NCI-H1436 (cell line): Measurements from ENCODE around the gene TM4SF5.

Experiments
- DNase-seq: peaks from one replicate; lab custom pipeline; 2025; lab: John Stamatoyannopoulos, UW

TM4SF5 gene

GRCh38 chr17:4748686-4749085 is 23.0 kb upstream of the TM4SF5 start:
- DNase-seq: no peak

DNA sequence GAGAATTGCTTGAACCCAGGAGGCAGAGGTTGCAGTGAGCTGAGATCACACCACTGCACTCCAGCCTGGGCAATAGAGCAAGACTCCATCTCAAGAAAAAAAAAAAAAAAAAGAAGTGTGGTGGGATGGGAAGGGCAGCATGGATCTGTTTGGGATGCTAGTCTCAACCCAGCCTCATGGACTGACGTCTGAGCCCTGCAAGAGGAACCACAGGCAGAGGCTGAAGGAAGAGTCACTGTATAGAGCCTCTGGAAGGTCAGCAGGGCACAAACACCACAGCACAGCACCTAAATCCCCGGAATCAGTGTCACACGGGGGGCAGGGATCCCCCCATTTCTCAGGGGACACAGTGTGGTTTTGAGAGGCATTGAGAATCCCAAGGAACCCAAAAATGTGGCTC is 21.1 kb upstream of the TM4SF5 start:
- no peak for DNase-seq

DNA sequence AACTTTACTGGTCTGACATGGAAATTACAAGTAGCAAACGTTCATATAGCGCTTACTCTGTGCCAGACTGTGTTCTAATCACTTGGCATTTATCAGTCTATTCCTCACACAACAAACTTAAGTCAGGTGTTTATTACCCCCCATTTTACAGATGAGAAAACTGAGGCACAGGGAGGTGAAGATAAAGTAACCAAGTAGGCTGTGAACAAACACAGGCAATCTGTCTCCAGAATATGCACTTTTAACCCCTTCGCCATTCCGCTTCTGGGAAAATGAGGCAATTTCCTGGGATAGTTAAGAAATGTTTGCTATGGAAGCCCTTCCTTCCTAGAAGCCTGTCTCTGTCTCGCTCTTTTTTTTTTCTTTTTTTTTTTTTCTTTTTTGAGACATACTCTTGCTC is 19.8 kb upstream of the TM4SF5 start:
- DNase-seq: no peak

DNA sequence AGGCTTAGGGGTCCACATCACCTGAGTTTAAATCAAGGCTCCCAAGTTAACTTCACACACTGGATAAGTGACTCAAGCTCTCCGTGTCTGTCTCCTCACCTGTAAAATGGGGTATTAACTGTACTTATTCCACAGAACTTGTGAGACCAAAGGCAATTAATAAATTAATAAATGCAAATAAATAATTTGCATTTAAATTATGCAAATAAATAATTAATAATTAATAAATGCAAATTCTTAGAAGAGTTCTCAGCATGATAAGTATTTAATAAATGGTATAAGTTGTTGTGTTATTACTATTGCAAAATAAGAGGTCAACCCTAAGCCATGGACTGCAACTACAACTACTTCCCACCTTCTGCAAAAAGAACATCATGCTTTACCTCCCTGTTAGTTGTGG is 18.3 kb upstream of the TM4SF5 start:
- no peak for DNase-seq

DNA sequence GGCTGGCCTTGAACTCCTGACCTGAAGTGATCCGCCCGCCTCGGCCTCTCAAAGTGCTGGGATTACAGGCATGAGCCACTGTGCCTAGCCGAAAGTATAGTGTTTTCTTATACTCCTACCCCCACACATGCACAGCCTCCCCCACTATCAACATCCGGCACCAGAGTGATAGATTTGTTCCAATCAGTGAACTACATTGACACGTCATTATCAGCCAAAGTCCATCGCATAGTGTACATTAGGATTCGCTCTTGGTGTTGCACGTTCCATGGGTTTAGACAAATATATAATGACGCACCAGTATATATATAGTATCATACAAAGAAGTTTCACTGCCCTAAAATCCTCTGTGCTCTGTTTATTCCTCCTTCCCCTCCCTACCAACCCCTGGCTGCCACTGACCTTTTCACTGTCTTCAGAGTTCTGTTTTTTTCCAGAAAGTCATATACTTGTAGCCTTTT is 11.9 kb upstream of the TM4SF5 start:
- DNase-seq: no peak

- no peak for DNase-seq
Measured at GRCh38 chr17:4764595-4764994, 7.1 kb upstream of the TM4SF5 start.

- DNase-seq: no peak
Measured at GRCh38 chr17:4766201-4766600, 5.5 kb upstream of the TM4SF5 start.

DNA sequence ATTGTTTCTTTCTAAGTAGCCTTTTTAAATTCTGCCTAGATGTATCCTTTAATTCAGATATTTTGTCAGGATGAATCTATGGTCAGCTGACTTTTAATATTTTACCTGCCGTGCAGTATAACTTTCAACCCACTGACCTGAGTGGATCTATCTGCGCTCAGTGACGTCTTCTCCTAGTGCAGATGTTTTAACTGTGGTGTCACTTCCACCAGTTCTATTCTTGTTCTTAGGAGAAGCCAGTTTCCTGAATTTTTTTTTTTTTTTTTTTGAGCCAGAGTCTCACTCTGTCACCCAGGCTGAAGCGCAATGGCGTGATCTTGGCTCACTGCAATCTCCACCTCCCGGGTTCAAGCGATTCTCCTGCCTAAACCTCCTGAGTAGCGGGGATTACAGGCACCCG is 5.0 kb upstream of the TM4SF5 start:
- DNase-seq: no peak

- no peak for DNase-seq
Measured at GRCh38 chr17:4768298-4768697, 3.4 kb upstream of the TM4SF5 start.

DNA sequence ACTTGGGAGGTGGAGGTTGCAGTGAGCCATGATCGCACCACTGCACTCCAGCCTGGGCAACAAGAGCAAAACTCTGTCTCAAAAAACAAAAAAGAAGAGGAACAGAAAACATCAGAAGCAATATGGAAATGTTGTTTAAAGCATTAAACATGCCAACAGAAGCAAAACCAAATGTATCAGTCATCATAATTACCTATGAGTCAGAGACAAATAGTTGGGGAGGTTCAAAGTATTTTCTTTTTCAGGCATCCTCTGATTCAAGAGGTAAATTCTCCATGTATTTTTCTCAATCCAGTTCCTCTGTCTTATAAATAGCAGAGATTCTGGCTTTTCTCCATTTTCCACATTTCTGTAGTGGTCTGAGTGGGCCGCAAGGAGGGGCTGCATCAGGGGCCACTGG is 2.1 kb upstream of the TM4SF5 start:
- no peak for DNase-seq

GRCh38 chr17:4772235-4772613 is 538 bp downstream of the TM4SF5 start:
- DNase-seq: no peak

GRCh38 chr17:4777969-4778760 is 6.5 kb downstream of the TM4SF5 start:
- DNase-seq: no peak

- DNase-seq: no peak
Measured at GRCh38 chr17:4780325-4780955, 8.8 kb downstream of the TM4SF5 start.

GRCh38 chr17:4782652-4783051 is 11.0 kb downstream of the TM4SF5 start:
- DNase-seq: no peak

GRCh38 chr17:4785311-4786105 is 13.8 kb downstream of the TM4SF5 start:
- DNase-seq: no peak

GRCh38 chr17:4786106-4786511 is 14.4 kb downstream of the TM4SF5 start, which contains the start of gene VMO1:
TSS of gene VMO1 (minus strand) at chr17:4786364. CDS start at chr17:4786352, 12 bp downstream.
- DNase-seq: no peak

DNA sequence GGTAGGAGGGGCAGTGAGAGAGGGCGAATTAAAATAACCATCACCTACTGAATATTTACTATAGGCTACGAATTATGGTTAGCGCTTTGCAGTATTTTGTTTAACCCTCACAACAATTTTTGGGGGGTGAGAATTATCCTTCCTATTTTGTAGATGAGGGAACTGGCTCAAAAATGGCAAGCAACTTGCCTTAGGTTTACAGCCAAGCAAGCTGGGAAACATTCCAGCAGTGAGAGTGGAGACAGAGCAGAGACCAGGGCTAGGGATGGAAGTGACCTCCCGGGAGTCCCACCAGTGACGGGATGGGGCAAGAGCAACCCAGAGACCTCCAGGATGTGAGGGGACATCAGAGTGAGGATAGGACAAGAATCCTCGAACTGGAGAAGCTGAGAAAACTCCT is 14.8 kb downstream of the TM4SF5 start:
- DNase-seq: no peak

GRCh38 chr17:4788159-4788806 is 16.6 kb downstream of the TM4SF5 start:
- no peak for DNase-seq

- no peak for DNase-seq
Measured at GRCh38 chr17:4788807-4789700, 17.4 kb downstream of the TM4SF5 start, which contains the start of gene GLTPD2. TSS of gene GLTPD2 (plus strand) at chr17:4788964. CDS start at chr17:4789012, 48 bp downstream.

GRCh38 chr17:4789701-4789950 is 17.9 kb downstream of the TM4SF5 start:
- no peak for DNase-seq

- DNase-seq: peak; percentile 67
Measured at GRCh38 chr17:4789951-4790704, 18.4 kb downstream of the TM4SF5 start.
